Stimulated activated CD4-positive, alpha-beta T cell treated with anti-CD3 and anti-CD28 coated beads, Interleukin-1b, Interleukin-23, amount 100 ng/mL, for 24 hours (primary cell): Measurements from ENCODE around the gene ZNF416.
A peak's percentile ranks its signal among the peaks of the same experiment; 100 is the strongest.

Experiments
- DNase-seq, 4 experiments: peaks; one replicate each; pipeline ENCODE4 v3.0.0-alpha.2; 2020; ENCODE audit warnings: low read depth in 4 of 4, low spot score in 1 of 4

Gene ZNF416

DNA sequence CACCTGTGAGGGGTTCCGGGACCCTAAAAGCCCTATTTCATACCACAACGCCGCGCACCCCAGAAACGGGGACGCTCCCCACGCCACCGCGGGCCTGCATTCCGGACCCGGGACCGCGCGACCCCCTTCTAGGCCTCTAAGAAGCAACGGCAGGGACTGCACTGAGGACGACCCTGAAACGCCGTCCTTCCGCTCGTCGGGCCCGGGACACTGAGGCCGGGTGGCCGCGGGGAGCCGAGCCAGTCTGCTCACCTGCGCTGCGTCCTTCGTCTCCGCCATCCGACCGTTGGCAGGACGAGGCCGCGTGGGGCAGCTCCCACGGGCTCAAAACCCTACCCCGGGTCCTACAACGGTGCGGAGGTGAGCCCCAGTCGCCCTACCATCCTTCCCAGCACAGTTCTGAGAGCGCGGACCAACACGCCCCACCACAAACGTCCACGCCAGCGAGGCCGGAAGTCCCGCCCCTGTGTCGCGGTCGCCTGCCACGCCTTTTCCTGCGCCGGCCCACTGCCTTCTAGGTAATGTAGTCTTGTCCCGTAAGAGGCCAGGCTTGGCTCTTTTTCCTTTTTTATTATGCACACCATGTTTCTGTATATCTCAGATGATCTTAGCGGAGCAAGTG is 19.2 kb downstream of the ZNF416 start, which contains the start of gene ZNF550:
TSS of gene ZNF550 (minus strand) at position 460 of the 622 bp plus-strand sequence. CDS start at position 279, 181 bp downstream.
- peak; percentile 56 to 84 (median 82) for DNase-seq

DNA sequence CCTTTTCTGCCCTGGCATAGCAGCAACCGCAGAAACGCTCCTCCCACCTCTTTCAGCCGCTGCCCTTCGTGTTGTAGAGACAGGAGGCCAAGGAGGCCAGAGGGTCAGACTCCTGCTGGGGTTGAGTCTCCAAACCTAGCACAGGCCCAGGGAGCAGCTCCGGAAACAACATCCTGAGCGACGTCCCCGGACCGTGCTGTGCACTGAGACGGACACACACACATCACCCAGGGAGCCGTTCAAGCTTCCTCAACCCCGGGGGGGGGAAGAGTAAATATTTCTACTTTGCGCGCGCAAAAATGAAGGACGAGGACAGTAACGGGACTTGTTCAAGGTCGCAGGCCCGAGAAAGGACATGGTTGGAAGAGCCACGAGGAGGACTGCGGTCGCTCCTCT is 19.7 kb downstream of the ZNF416 start:
- DNase-seq, result peak in 1 of 4 experiments; percentile 2

DNA sequence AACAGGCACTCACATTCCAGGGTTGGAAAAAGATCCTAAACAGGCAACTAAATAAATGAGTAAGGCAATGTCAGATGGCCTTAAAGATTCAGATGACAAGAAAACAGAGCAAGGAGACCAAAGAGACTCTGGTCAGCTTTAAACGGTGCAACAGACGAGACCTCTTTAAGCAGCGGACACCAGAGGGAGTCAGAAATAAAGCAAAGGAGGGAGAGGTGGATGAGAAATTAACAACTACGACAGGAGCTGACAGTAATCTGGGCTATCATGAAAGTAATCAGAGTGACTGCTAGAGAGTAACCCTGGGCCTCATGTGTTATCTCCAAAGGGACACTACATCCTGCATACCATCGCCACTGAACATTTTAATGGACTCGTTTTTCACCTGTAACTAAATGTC is 20.2 kb downstream of the ZNF416 start:
- no peak for DNase-seq

DNA sequence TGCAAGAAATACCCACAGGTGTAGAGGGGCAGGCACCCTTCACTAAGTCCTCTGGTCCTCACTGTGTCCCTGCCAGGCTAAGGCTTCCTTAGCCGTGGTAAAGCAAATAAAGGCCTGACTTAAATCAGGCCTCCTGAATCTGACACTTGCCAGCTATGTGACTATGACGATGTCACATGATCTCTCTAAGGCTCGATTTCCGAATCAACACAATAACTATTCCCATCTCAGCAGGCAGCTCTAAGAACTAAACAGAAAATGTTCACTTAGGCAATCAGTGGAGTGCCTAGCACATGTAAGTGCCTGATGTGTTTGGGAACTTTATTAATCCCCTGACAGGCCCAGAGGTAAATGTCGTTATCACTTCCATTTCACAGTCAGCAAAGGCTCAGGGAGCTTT is 21.1 kb downstream of the ZNF416 start:
- no peak for DNase-seq

DNA sequence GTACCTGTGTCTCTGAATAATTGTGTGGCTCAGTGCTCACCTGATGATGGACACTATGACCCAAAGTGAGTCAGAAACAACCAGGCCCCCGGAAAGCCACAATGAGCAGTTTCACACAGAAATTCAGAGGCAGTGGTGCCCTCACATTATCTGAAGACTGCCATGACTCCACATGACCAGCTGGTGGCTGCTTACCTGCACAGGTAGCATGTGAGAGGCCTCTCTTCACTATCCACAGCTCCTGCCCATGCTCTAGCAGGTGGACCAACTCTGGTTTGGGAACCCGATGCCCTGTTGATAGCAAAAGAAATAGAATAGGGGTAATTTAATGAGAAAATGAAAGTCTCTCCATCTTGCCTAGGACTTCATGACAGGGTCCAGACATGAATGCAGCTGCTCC is 26.3 kb downstream of the ZNF416 start:
- no peak for DNase-seq

DNA sequence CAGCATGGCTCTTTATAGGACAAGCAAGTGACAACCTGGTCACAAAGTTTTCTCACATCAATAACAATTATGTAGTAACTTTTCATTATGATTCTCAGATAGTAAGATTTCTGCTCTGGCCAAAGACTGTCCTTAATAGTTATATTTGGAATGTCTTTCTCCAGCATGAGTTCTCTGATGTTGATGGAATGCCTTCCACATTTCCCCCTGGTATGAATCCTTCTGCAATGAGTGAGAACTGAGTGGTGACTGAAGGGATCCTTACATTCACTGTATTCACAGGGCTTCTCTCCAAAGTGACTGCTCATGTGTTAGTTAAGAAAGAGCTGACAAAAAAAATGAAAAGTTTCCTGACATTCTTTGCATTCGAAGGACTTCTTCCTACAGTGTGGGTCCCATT is 32.2 kb downstream of the ZNF416 start:
- DNase-seq, result no peak

DNA sequence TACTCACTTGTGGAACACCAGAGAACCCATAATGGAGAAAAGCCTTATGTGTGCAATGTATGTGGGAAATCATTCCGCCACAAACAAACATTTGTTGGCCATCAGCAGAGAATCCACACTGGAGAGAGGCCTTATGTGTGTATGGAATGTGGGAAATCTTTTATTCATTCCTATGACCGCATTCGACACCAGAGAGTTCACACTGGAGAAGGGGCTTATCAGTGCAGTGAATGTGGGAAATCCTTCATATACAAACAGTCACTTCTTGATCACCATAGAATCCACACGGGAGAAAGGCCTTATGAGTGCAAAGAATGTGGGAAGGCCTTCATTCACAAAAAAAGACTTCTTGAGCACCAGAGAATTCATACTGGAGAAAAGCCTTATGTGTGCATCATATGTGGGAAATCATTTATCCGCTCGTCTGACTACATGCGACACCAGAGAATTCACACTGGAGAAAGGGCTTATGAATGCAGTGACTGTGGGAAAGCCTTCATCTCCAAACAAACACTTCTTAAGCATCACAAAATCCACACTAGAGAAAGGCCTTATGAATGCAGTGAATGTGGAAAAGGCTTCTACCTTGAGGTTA is 40.7 kb downstream of the ZNF416 start:
- no peak for DNase-seq

DNA sequence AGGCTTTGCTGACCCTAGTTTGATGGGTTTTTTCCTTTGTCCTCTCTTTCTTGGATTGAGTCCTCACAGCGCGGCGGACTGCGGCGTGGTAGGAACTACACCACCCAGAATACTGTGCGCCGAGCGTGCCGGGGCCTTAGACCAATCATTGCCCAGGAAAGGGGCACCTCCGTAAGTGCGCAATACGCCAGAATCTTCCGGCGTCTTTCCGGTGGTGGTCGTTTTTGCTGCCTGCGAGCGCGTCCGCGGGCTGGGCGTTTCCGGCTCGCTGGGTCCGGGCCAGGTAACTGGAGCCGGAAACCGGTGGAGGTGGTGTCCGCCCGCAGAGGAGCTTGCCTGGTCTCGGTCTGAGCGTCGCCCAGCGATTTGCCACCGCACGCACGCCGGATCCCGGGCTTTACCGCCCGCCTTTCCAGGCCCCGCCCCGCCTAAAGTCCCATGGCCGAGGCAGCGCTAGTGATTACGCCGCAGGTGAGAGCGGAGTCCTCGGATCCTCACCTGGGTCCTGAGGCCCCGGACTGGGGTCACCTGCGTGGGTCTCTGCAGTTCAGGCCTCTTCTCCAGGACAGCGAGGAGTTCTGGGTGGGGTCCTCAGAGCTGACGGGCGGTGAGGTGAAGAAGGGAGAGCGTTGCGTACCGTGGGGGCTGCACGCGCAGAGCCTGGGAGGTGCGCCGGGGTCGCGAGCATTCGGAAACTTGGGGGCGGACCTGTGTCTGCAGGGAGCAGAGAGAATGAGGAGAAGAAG is 51.4 kb downstream of the ZNF416 start, which contains the start of gene ZNF549:
TSS of gene ZNF549 (plus strand) at position 221 of the 746 bp plus-strand sequence. CDS start at position 439, 218 bp downstream.
- DNase-seq, result peak; percentile 66 to 80 (median 76)
